ENCODE data around the gene NOTUM.

- TF ChIP-seq, protein P1, sequence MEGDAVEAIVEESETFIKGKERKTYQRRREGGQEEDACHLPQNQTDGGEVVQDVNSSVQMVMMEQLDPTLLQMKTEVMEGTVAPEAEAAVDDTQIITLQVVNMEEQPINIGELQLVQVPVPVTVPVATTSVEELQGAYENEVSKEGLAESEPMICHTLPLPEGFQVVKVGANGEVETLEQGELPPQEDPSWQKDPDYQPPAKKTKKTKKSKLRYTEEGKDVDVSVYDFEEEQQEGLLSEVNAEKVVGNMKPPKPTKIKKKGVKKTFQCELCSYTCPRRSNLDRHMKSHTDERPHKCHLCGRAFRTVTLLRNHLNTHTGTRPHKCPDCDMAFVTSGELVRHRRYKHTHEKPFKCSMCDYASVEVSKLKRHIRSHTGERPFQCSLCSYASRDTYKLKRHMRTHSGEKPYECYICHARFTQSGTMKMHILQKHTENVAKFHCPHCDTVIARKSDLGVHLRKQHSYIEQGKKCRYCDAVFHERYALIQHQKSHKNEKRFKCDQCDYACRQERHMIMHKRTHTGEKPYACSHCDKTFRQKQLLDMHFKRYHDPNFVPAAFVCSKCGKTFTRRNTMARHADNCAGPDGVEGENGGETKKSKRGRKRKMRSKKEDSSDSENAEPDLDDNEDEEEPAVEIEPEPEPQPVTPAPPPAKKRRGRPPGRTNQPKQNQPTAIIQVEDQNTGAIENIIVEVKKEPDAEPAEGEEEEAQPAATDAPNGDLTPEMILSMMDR (IDR thresholded peaks at IDR 0.05), result no peak
- no peak for TF ChIP-seq ZFX (IDR thresholded peaks at IDR 0.05; ENCODE audit: borderline replicate concordance)
These were observed 37.4 kb downstream of the NOTUM start for GRCh38 chr17:81923302-81924260.

Measured in 22Rv1 (cell line).